Aorta (tissue), 5 donors: ENCODE results near the gene ERP29. TPM values are rescaled to one million over a fixed set of nuclear protein-coding genes. Genes with fewer than 3 reads are reported as not detected.

Experiments used
- ATAC-seq: fragments of 200-7000 bp; cut with Tn5 transposase; one replicate; pipeline ENCODE4 v1.9.1; 2022; ENCODE audit warnings: moderate library complexity; ENCODE audit not compliant: low FRiP score
- DNase-seq, 2 donors: peaks; one replicate each; pipeline ENCODE4 v3.0.0-alpha.2; 2020
- H3K27ac ChIP-seq, 2 donors: one replicate each; pipeline ENCODE4 v1.5.1; 2013; ENCODE audit warnings: low read length in 2 of 2, mild to moderate bottlenecking in 2 of 2, moderate library complexity in 2 of 2, control low read depth in 1 of 2, inconsistent platforms in 1 of 2, low read depth in 1 of 2
- H3K27me3 ChIP-seq, 2 donors: one replicate each; pipeline ENCODE4 v1.6.1; 2013; ENCODE audit warnings: control low read depth in 1 of 2, low read length in 1 of 2, mild to moderate bottlenecking in 1 of 2, moderate library complexity in 1 of 2; ENCODE audit not compliant: insufficient read depth in 2 of 2, control insufficient read depth in 1 of 2
- H3K36me3 ChIP-seq, 2 donors: one replicate each; pipeline ENCODE4 v1.6.1; 2013; ENCODE audit warnings: control low read depth in 1 of 2, low read length in 1 of 2, mild to moderate bottlenecking in 1 of 2; ENCODE audit not compliant: insufficient read depth in 2 of 2, control insufficient read depth in 1 of 2
- H3K4me1 ChIP-seq, 2 donors: one replicate each; pipeline ENCODE4 v1.6.1; 2013; ENCODE audit warnings: low read length in 2 of 2, control low read depth in 1 of 2, mild to moderate bottlenecking in 1 of 2, moderate library complexity in 1 of 2; ENCODE audit not compliant: insufficient read depth in 2 of 2, control insufficient read depth in 1 of 2
- H3K4me3 ChIP-seq, 2 donors: one replicate each; pipeline ENCODE4 v1.5.1; 2013; ENCODE audit warnings: low read length in 2 of 2, control low read depth in 1 of 2, mild to moderate bottlenecking in 1 of 2
- H3K9me3 ChIP-seq: one replicate; pipeline ENCODE4 v1.6.1; 2013; ENCODE audit warnings: mild to moderate bottlenecking, low read length; ENCODE audit not compliant: control insufficient read depth
- WGBS, 2 donors: extraction: QIAGEN DNeasy Blood & Tissue Kit; methylation state at CpG; one replicate each; pipeline ENCODE4 v1.1.7; 2013; 5-methylcytosine and 5-hydroxymethylcytosine counted together
- intact Hi-C, 2 donors: fragments of 100-400 bp; cut with DNase I; formaldehyde crosslinking; loops; one replicate each; pipeline versions ENCODE4 v1.14.2 to v1.15.0; 2022
- microRNA-seq, 2 donors: library from miRNA; unstranded; fragments of <30 nt; microRNA quantifications; one replicate each; pipeline ENCODE4 v1.2.0, GENCODE V29; 2020
- polyA plus RNA-seq, 2 donors: library from polyadenylated mRNA; stranded (reverse); fragments of 200-250 nt; gene quantifications; one replicate each; pipeline ENCODE4 v1.2.3, GENCODE V29; 2013
- total RNA-seq, 2 donors: library from RNA; stranded (reverse); fragmentation: NEBNext Ultra II Directional; extraction: Animal tissue kit (Norgen Biotek cat#: 25700); gene quantifications; one replicate each; pipeline ENCODE4 v1.2.1, GENCODE V29; 2021
- donor health status: healthy with polysubstance abuse.
- donor health status: Bipolar disorder and iron deficiency.
- donor health status: DM: no; HTN: no; CAD: no.
- donor health status: DM: no; HTN: no; CAD: no.
- donor health status: DM: yes; HTN: yes; CAD: no.

ERP29 gene
- total and polyA plus RNA-seq, 4 donors: 41.5 to 96.2 (median 76.8) TPM

GRCh38 chr12:112046003-112046402, 32.8 kb downstream of the ERP29 start:
- ATAC-seq (no peak), DNase-seq (no peak)
- Histone ChIP-seq H3K36me3 (peaks cover 3% of the 10 kb centered on the region in 2 donors), H3K27ac (no peak overlapping the region), H3K27me3 (no peaks in the 10 kb centered on the region), H3K4me1 (no peaks in the 10 kb centered on the region), H3K4me3 (no peak overlapping the region), H3K9me3 (no peaks in the 10 kb centered on the region)
- 59 to 62% methylated on average over 4 of the region's 4 CpGs for WGBS, 2 donors
- intact Hi-C loops: no loop called here

DNA sequence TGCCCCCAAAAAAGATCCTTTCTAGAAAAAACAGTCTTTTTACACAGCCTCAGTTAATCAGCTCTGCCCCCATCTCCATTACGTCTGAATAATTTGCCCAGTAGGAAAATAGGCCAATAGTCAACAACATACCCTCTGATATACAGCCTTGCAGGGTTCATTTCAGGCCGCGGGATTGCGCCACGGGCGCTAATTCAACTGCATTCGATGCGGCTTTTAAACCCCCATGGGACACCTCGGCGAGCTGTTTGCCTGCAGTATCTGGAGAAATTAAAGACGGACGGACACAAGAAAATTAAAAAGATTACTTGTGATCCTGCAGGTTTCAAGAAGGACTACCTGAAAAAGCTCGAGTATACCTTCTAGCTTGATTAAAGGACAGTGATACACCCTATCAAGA, 36.1 kb downstream of the ERP29 start:
- H3K27ac ChIP-seq: no peak overlapping the region

GRCh38 chr12:112061137-112061536, 47.9 kb downstream of the ERP29 start:
- 90 to 91% methylated on average over 2 of the region's 2 CpGs for WGBS, 2 donors
- intact Hi-C loops: no loop called here
- DNase-seq: no peak

More for the DNA sequence above, 36.1 kb downstream of the ERP29 start:
- peaks cover 3 to 10% of the 10 kb centered on the region in 2 donors for H3K36me3 ChIP-seq
- 94 to 95% methylated on average over 13 of the region's 13 CpGs for WGBS, 2 donors
- ATAC-seq: no peak
- no peak for DNase-seq
- H3K4me3 ChIP-seq: no peak overlapping the region
- no peaks in the 10 kb centered on the region for H3K27me3 ChIP-seq
- H3K9me3 ChIP-seq: no peaks in the 10 kb centered on the region
- no peaks in the 10 kb centered on the region for H3K4me1 ChIP-seq
- intact Hi-C loops: no loop called here

GRCh38 chr12:112063273-112063672, 50.0 kb downstream of the ERP29 start:
- H3K4me1 ChIP-seq: no peaks in the 10 kb centered on the region
- WGBS, 2 donors: 96 to 98% methylated on average over 2 of the region's 2 CpGs
- ATAC-seq (no peak), DNase-seq (no peak)
- H3K4me3 ChIP-seq: no peak overlapping the region
- no peak overlapping the region for H3K27ac ChIP-seq
- H3K27me3 ChIP-seq: no peaks in the 10 kb centered on the region
- H3K9me3 ChIP-seq: no peaks in the 10 kb centered on the region
- intact Hi-C loops: no loop called here
- peaks cover 5 to 6% of the 10 kb centered on the region in 2 donors for H3K36me3 ChIP-seq

More at GRCh38 chr12:112061137-112061536, 47.9 kb downstream of the ERP29 start:
- Histone ChIP-seq H3K4me3 (no peak overlapping the region), H3K4me1 (no peaks in the 10 kb centered on the region), H3K27me3 (no peaks in the 10 kb centered on the region), H3K9me3 (no peaks in the 10 kb centered on the region), H3K36me3 (peaks cover 2 to 3% of the 10 kb centered on the region in 2 donors), H3K27ac (no peak overlapping the region)
- no peak for ATAC-seq

- Histone ChIP-seq H3K36me3 (peaks cover 3 to 5% of the 10 kb centered on the region in 2 donors), H3K4me1 (no peaks in the 10 kb centered on the region), H3K27ac (no peak overlapping the region), H3K4me3 (no peak overlapping the region), H3K9me3 (no peaks in the 10 kb centered on the region), H3K27me3 (no peaks in the 10 kb centered on the region)
- no peak for DNase-seq
- intact Hi-C loops: no loop called here
- 62 to 73% methylated on average over 2 of the region's 2 CpGs for WGBS, 2 donors
- ATAC-seq: no peak
Observed at GRCh38 chr12:112066566-112066965, 53.3 kb downstream of the ERP29 start.

Small RNAs within 50 kb of the gene (microRNA-seq; reads per million reads assigned to microRNA genes)
- 0 to 2.0 reads per million in 2 donors for gene MIR3657

Other genes starting within 250 kb of the ERP29 start
- 100 to 1,000 TPM; 114 to 134 TPM for gene ALDH2, start 246.5 kb upstream of the ERP29 start, total RNA-seq
- gene ALDH2, start 246.5 kb upstream of the ERP29 start, polyA plus RNA-seq: 100 to 1,000 TPM in 1 of 2 donors, 10 to 100 TPM in 1; 91.2 to 135 TPM
- gene MAPKAPK5, start 171.2 kb upstream of the ERP29 start, total RNA-seq: 10 to 100 TPM; 36.4 to 44.4 TPM
- 10 to 100 TPM; 21.3 to 25.4 TPM for gene MAPKAPK5, start 171.2 kb upstream of the ERP29 start, polyA plus RNA-seq
- gene TMEM116, start 261 bp upstream of the ERP29 start, total RNA-seq: 1 to 10 TPM; 8.5 to 9.9 TPM
- 1 to 10 TPM; 2.4 to 9.9 TPM for gene TMEM116, start 261 bp upstream of the ERP29 start, polyA plus RNA-seq
- gene NAA25, start 95.4 kb downstream of the ERP29 start, total RNA-seq: 10 to 100 TPM; 23.4 to 27.5 TPM
- gene NAA25, start 95.4 kb downstream of the ERP29 start, polyA plus RNA-seq: 1 to 10 TPM; 2.1 to 5.1 TPM
- 10 to 100 TPM; 21.2 to 35.5 TPM for gene TRAFD1, start 112.1 kb downstream of the ERP29 start, total RNA-seq
- 10 to 100 TPM in 1 of 2 donors, 1 to 10 TPM in 1; 8.9 to 26.0 TPM for gene TRAFD1, start 112.1 kb downstream of the ERP29 start, polyA plus RNA-seq